ENCODE measurements around the gene ORAI1. TPM values are rescaled to one million over a fixed set of nuclear protein-coding genes. Genes with fewer than 3 reads are reported as not detected.
A peak's percentile ranks its signal among the peaks of the same experiment; 100 is the strongest.
"Not testable (repeated sequence)": the region's sequence is repeated elsewhere in the genome, so short reads cannot be mapped to it uniquely, and the experiment has no call there.

ORAI1 gene
- total RNA-seq, 3 donors from 2014 or later = 6.0 to 12.5 (median 6.7) TPM

DNA sequence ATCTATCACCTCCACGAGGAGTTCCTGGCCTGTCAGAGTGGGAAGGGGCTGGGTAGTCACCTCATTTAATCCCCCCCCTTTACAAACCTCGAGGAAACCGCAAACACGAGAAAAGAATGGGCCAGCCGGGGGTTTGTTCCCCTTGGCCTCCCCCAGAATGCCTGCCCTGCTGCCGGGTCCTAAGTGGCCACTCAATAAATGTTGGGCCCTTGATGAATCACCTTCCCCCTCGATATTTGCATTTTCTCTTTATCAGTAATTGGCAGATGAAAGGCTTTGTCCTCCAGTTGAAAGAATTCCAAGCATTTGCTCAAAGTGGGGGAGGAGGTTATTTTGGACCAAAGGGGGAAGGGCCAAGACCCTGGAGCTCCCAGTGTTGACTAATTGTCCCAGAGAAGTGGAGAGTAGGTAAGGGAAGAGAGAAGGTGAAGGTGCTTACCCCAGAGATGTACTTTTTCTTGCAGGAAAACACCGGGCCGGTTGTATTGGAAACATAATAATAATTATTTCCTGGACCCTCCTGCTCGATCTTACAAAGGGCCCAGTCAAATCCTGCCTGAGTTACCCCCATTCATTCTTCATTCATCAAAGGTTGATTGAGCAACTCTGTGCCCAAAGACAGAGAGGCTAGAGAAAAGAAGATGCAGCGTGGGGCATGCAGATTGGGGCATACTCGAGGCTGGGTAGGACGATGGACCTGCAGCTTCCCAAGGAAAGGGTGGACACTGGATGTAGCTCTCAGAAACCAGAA lies 43.6 kb upstream of the ORAI1 start:
- Histone ChIP-seq H3K4me3 (no peak overlapping the region), H3K27me3 (no peaks in the 10 kb centered on the region), H3K4me1 (no peaks in the 10 kb centered on the region), H3K27ac (peak overlapping the region in 1 of 2 donors; percentile 61), H3K9me3 (no peaks in the 10 kb centered on the region), H3K36me3 (no peaks in the 10 kb centered on the region)
- intact Hi-C loops (cut with DNase I; ENCODE audit: low total_unique reads) = no loop called here
- DNase-seq (ENCODE audit: low spot score in 2 of 2) = no peak
- TF ChIP-seq POLR2AphosphoS5 (IDR thresholded peaks at IDR 0.05) (no peak), POLR2A (IDR thresholded peaks at IDR 0.05) (no peak)
- TF ChIP-seq, protein P1, sequence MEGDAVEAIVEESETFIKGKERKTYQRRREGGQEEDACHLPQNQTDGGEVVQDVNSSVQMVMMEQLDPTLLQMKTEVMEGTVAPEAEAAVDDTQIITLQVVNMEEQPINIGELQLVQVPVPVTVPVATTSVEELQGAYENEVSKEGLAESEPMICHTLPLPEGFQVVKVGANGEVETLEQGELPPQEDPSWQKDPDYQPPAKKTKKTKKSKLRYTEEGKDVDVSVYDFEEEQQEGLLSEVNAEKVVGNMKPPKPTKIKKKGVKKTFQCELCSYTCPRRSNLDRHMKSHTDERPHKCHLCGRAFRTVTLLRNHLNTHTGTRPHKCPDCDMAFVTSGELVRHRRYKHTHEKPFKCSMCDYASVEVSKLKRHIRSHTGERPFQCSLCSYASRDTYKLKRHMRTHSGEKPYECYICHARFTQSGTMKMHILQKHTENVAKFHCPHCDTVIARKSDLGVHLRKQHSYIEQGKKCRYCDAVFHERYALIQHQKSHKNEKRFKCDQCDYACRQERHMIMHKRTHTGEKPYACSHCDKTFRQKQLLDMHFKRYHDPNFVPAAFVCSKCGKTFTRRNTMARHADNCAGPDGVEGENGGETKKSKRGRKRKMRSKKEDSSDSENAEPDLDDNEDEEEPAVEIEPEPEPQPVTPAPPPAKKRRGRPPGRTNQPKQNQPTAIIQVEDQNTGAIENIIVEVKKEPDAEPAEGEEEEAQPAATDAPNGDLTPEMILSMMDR (IDR thresholded peaks at IDR 0.05) = no peak

DNA sequence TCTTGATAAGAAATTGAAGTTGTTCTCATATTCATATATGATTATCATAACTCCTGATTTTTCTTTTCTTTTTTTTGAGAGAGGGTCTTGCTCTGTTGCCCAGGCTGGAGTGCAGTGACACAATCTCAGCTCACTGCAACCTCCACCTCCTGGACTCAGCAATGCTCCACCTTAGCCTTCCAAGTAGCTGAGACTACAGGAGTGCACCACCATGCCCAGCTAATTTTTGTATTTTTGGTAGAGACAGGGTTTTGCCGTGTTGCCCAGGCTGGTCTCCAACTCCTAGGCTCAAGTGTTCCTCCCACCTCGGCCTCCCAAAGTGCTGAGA lies 43.0 kb upstream of the ORAI1 start:
- H3K36me3 ChIP-seq; H3K9me3 ChIP-seq; intact Hi-C loops (cut with DNase I; ENCODE audit: low total_unique reads); H3K27ac ChIP-seq; H3K27me3 ChIP-seq; H3K4me3 ChIP-seq; DNase-seq (ENCODE audit: low spot score in 2 of 2); H3K4me1 ChIP-seq: not testable (repeated sequence)

DNA sequence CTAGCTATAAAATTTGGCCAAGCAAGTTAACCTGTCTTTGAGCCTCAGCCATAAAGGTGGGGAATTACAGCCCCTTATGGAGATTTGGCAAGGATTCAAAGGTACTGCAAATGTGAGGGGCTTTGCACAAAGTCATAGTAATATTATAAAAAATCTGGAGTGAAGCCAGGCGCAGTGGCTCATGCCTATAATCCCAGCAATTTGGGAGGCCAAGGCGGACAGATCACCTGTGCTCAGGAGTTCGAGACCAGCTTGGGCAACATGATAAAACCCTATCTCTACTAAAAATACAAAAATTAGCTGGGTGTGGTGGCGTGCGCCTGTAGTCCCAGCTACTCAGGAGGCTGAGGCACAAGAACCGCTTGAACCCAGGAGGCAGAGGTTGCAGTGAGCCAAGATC lies 41.4 kb upstream of the ORAI1 start:
- H3K4me3 ChIP-seq; intact Hi-C loops (cut with DNase I; ENCODE audit: low total_unique reads); DNase-seq (ENCODE audit: low spot score in 2 of 2); H3K27me3 ChIP-seq; H3K9me3 ChIP-seq; H3K27ac ChIP-seq; H3K4me1 ChIP-seq; H3K36me3 ChIP-seq: not testable (repeated sequence)

DNA sequence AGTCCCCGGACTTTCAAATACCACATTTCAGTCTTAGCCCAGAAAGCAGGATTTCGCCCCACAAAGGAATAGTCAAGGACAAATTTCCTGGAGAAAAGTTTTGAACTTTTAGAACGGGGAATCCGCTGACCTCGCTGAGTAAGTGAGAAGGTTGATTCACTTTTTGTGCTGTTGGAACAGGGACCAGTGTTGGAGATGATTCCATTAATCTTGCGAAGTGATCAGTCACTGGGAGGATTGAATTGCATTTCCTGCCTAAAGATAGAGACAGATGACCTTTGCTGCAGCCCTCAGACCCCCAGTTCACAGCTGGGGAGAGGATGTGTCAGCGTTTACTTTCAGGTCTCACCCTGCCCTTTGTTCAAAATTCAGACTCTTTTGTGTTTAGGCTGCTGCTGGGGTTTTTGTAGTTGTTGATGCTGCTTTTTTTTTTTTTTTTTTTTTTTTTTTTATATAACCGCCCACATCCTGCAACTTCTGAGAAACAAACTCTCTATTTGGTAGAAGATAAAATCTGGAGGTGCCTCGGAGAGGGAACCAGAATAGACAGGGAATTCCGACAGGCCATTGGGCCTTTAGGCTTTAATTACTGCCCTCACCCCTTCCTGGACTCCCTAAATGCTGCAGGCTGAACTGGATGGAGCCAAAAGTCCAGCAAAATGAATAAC lies 35.7 kb upstream of the ORAI1 start:
- intact Hi-C loops (cut with DNase I; ENCODE audit: low total_unique reads) = no loop called here
- TF ChIP-seq, protein P1 (IDR thresholded peaks at IDR 0.05) = no peak
- no peak for TF ChIP-seq POLR2AphosphoS5 (IDR thresholded peaks at IDR 0.05)
- TF ChIP-seq POLR2A (IDR thresholded peaks at IDR 0.05) = no peak
- H3K27ac ChIP-seq = peak overlapping the region; percentile 78 to 90

DNA sequence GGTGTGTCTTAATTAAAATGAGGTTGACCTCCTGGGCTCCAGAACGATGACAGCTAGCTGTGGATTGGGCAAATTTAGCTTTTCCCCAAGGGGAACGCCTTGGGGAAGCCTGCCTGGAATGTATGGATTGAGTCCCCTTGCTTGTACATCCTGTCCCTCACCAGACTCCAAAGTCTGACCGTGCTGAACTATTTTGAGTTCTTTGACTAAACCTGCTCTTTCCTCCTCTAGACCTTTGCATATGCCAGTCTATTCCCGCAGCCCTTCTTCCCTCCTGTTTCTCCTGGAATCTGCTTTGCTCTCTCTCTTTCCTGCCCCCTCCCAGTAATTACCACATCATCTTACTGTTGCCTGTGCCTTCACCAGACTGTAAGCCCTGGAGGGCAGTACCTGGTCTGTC lies 34.0 kb upstream of the ORAI1 start:
- Histone ChIP-seq H3K36me3 (no peaks in the 10 kb centered on the region), H3K27me3 (no peaks in the 10 kb centered on the region), H3K27ac (no peak overlapping the region), H3K4me1 (no peaks in the 10 kb centered on the region), H3K4me3 (no peak overlapping the region), H3K9me3 (no peaks in the 10 kb centered on the region)
- intact Hi-C loops (cut with DNase I; ENCODE audit: low total_unique reads) = no loop called here
- DNase-seq (ENCODE audit: low spot score in 2 of 2) = no peak
- TF ChIP-seq, protein P1 (IDR thresholded peaks at IDR 0.05) = no peak
- TF ChIP-seq POLR2AphosphoS5 (IDR thresholded peaks at IDR 0.05) (no peak), POLR2A (IDR thresholded peaks at IDR 0.05) (no peak)

More for the DNA sequence above, 35.7 kb upstream of the ORAI1 start:
- H3K27me3 ChIP-seq = no peaks in the 10 kb centered on the region
- no peaks in the 10 kb centered on the region for H3K9me3 ChIP-seq
- DNase-seq (ENCODE audit: low spot score in 2 of 2) = no peak
- H3K36me3 ChIP-seq = no peaks in the 10 kb centered on the region
- peak overlapping the region; percentile 46 to 61 (median 53) for H3K4me3 ChIP-seq
- no peaks in the 10 kb centered on the region for H3K4me1 ChIP-seq

DNA sequence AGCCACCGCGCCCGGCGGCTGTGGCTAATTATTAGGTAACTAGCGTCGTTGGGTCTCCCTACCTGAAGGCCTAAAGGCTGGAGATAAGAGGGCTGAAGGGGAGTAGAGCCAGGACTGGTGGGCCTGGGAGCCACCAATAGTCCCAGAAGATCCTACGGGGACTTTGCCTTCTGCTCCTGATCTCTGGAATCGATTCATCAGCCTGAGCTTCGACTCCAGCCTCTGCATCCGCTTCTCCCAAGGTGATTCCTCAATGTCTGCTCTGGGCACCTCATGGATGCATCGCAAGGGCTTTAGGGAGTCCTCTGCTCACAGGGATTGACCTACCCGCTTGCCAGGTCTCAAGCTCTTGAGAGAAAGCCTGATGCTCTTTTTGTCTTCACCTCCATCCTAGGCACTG lies 30.8 kb upstream of the ORAI1 start:
- Histone ChIP-seq H3K27ac (no peak overlapping the region), H3K4me3 (no peak overlapping the region), H3K27me3 (no peaks in the 10 kb centered on the region), H3K9me3 (no peaks in the 10 kb centered on the region), H3K36me3 (no peaks in the 10 kb centered on the region), H3K4me1 (no peaks in the 10 kb centered on the region)
- intact Hi-C loops (cut with DNase I; ENCODE audit: low total_unique reads) = no loop called here
- DNase-seq (ENCODE audit: low spot score in 2 of 2) = no peak
- TF ChIP-seq POLR2A (IDR thresholded peaks at IDR 0.05) (no peak), POLR2AphosphoS5 (IDR thresholded peaks at IDR 0.05) (no peak)
- TF ChIP-seq, protein P1 (IDR thresholded peaks at IDR 0.05) = no peak
